GM12878 (cell line): ENCODE results near the gene IDH3G. TPM values are rescaled to one million over a fixed set of nuclear protein-coding genes. Genes with fewer than 3 reads are reported as not detected.

Experiments
- ATAC-seq: fragments of 200-7000 bp; cut with Tn5 transposase; 3 replicates; pipeline ENCODE4 v1.9.1; 2020; ENCODE audit warnings: mild to moderate bottlenecking, moderate library complexity
- BruUV-seq: library from RNA; stranded (reverse); fragments of 400-500 nt; replicated peaks from 2 replicates; lab custom pipeline; 2021; lab: Mats Ljungman, UMichigan
- CTCF ChIA-PET: fragments of 300-600 bp; sonication (Branson Sonifier 250); formaldehyde crosslinking; extraction: SDS; loops from one replicate; lab custom pipeline; 2021; ENCODE audit warnings: inconsistent platforms; lab: Yijun Ruan, JAX
- POLR2A ChIA-PET: fragments of 350-600 bp; formaldehyde crosslinking; extraction: SDS; loops from one replicate; lab custom pipeline; 2021; ENCODE audit warnings: inconsistent platforms; lab: Charles Lee
- RAD21 ChIA-PET: fragments of 300-600 bp; sonication (Branson Sonifier 250); formaldehyde crosslinking; loops from one replicate; lab custom pipeline; 2023; ENCODE audit warnings: antibody characterized with exemption; ENCODE audit not compliant: unreplicated experiment; lab: Charles Lee
- SMC1A ChIA-PET: fragments of 300-600 bp; sonication (Branson Sonifier 250); formaldehyde crosslinking; loops from one replicate; lab custom pipeline; 2023; ENCODE audit not compliant: unreplicated experiment, uncharacterized antibody; lab: Charles Lee
- DNase-seq: peaks from one replicate; pipeline ENCODE4 v3.0.0-alpha.2; 2011; ENCODE audit warnings: low read depth, low spot score
- FAIRE-seq: peaks from 3 replicates; lab custom pipeline; 2011; peaks lifted over from hg19 to GRCh38; lab: Jason Lieb, UNC
- H2AFZ ChIP-seq: 2 replicates; pipeline ENCODE4 v1.6.0; 2011; ENCODE audit warnings: low read depth, low read length, control low read depth; ENCODE audit not compliant: control insufficient read depth
- H3K27ac ChIP-seq: 2 replicates; pipeline ENCODE4 v1.5.1; 2011; ENCODE audit warnings: control low read depth; ENCODE audit not compliant: control insufficient read depth, insufficient read depth
- H3K27me3 ChIP-seq, 2 experiments: replicated peaks in 1 of 2; 2 replicates each; pipeline versions ENCODE4 v1.6.0 to v1.6.1; 2011; ENCODE audit warnings: low read length in 1 of 2; ENCODE audit not compliant: control insufficient read depth in 2 of 2, insufficient read depth in 2 of 2
- H3K36me3 ChIP-seq, 2 experiments: 2 replicates each; pipeline ENCODE4 v1.5.1; 2011; ENCODE audit warnings: low read length in 1 of 2; ENCODE audit not compliant: control insufficient read depth in 2 of 2, insufficient read depth in 2 of 2
- H3K4me1 ChIP-seq: 2 replicates; pipeline ENCODE4 v1.6.1; 2011; ENCODE audit warnings: mild to moderate bottlenecking, low read length, moderate library complexity, mixed read lengths; ENCODE audit not compliant: control insufficient read depth, insufficient read depth
- H3K4me2 ChIP-seq: 2 replicates; pipeline ENCODE4 v1.6.0; 2011; ENCODE audit warnings: control low read depth; ENCODE audit not compliant: control insufficient read depth, insufficient read depth
- H3K4me3 ChIP-seq: fragments of 200-600 bp; sonication (generic); 2 replicates; pipeline ENCODE4 v1.5.1; 2016
- H3K79me2 ChIP-seq: 2 replicates; pipeline ENCODE4 v1.6.0; 2011; ENCODE audit warnings: low read length; ENCODE audit not compliant: control insufficient read depth, insufficient read depth
- H3K9ac ChIP-seq: 2 replicates; pipeline ENCODE4 v1.8.0; 2011; ENCODE audit warnings: low read length, control low read depth, mixed read lengths; ENCODE audit not compliant: control insufficient read depth, insufficient read depth
- H3K9me3 ChIP-seq: replicated peaks from 3 replicates; pipeline ENCODE4 v1.5.1; 2011; ENCODE audit warnings: mild to moderate bottlenecking, low read length; ENCODE audit not compliant: control insufficient read depth, insufficient read depth
- H4K20me1 ChIP-seq: 2 replicates; pipeline ENCODE4 v1.6.0; 2011; ENCODE audit not compliant: control insufficient read depth, insufficient read depth
- BRCA1 ChIP-seq: IDR thresholded peaks from 2 replicates; pipeline ENCODE4 v1.6.1; 2011; ENCODE audit warnings: low read depth, low read length, improper control_type of control experiment
- E2F4 ChIP-seq: IDR thresholded peaks from 2 replicates; pipeline ENCODE4 v1.6.1; 2012; ENCODE audit warnings: low read depth, low read length, improper control_type of control experiment
- EED ChIP-seq: sonication (generic); IDR thresholded peaks from 2 replicates; pipeline ENCODE4 v1.6.1; 2016; ENCODE audit warnings: antibody characterized with exemption, low read depth
- ESRRA ChIP-seq: IDR thresholded peaks from 2 replicates; pipeline ENCODE4 v1.6.1; 2012; ENCODE audit warnings: mild to moderate bottlenecking, low read length, improper control_type of control experiment
- EZH2 ChIP-seq: IDR thresholded peaks from 2 replicates; pipeline ENCODE4 v1.6.1; 2012; ENCODE audit warnings: low read depth, mild to moderate bottlenecking, control low read depth, inconsistent platforms, low read length, borderline replicate concordance; ENCODE audit not compliant: control insufficient read depth
- MEF2A ChIP-seq: IDR thresholded peaks from 2 replicates; pipeline ENCODE4 v1.6.1; 2011; ENCODE audit warnings: low read depth, mild to moderate bottlenecking, low read length, moderate library complexity; ENCODE audit not compliant: insufficient read depth
- MTA2 ChIP-seq: fragments of 450-650 bp; IDR thresholded peaks from 2 replicates; pipeline ENCODE4 v1.6.1; 2016; ENCODE audit warnings: low read depth, mild to moderate bottlenecking, moderate library complexity
- NKRF ChIP-seq: fragments of 450-650 bp; conservative IDR thresholded peaks from 2 replicates; pipeline ENCODE4 v1.6.1; 2017; ENCODE audit warnings: mild to moderate bottlenecking, moderate library complexity
- NR2F1 ChIP-seq: fragments of 450-650 bp; conservative IDR thresholded peaks from 2 replicates; pipeline ENCODE4 v1.6.1; 2017; ENCODE audit warnings: mild to moderate bottlenecking
- POLR2A ChIP-seq: IDR thresholded peaks from 2 replicates; pipeline ENCODE4 v1.6.1; 2011; ENCODE audit warnings: low read depth, mild to moderate bottlenecking, low read length
- SMAD1 ChIP-seq: fragments of 450-650 bp; IDR thresholded peaks from 2 replicates; pipeline ENCODE4 v1.6.1; 2018; ENCODE audit warnings: mild to moderate bottlenecking, low read depth; ENCODE audit not compliant: partially characterized antibody
- SPI1 ChIP-seq: IDR thresholded peaks from 2 replicates; pipeline ENCODE4 v1.6.1; 2011; ENCODE audit warnings: low read depth, mild to moderate bottlenecking, low read length, moderate library complexity, borderline replicate concordance; ENCODE audit not compliant: insufficient read depth
- TAF1 ChIP-seq: IDR thresholded peaks from 2 replicates; pipeline ENCODE4 v1.6.1; 2011; ENCODE audit warnings: mild to moderate bottlenecking, low read depth, low read length, borderline replicate concordance
- ZNF207 ChIP-seq: fragments of 450-650 bp; IDR thresholded peaks from 2 replicates; pipeline ENCODE4 v1.6.1; 2014; ENCODE audit warnings: antibody characterized with exemption, mild to moderate bottlenecking, borderline replicate concordance
- ZNF384 ChIP-seq: IDR thresholded peaks from 2 replicates; pipeline ENCODE4 v1.6.1; 2012; ENCODE audit warnings: low read depth, mild to moderate bottlenecking, low read length, improper control_type of control experiment, borderline replicate concordance
- WGBS: methylation state at CpG from one replicate; pipeline ENCODE4 v1.1.6; 2016; ENCODE audit warnings: low lambda C conversion rate; ENCODE audit not compliant: insufficient replicate concordance, insufficient coverage; ENCODE audit errors: missing lambda C conversion rate; 5-methylcytosine and 5-hydroxymethylcytosine counted together
- in situ Hi-C: fragments of 300-500 bp; cut with MboI; formaldehyde crosslinking; loops from 9 replicates; pipeline ENCODE4 v1.14.3; 2018; ENCODE audit warnings: mixed read lengths
- intact Hi-C: fragments of 100-400 bp; cut with micrococcal nuclease; formaldehyde crosslinking; loops from one replicate; pipeline ENCODE4 v1.14.2; 2022; ENCODE audit not compliant: unreplicated experiment
- polyA plus RNA-seq, 11 experiments: library from polyadenylated mRNA; depleted of rRNA in 4 of 11; unstranded in 6 of 11; stranded (reverse) in 5 of 11; fragments of >200 nt; fragmentation: Nextera tagmentation in 4 of 11; fragmentation: Illumina TruSeq in 1 of 11; extraction: Ambion mirVana in 4 of 11; extraction: Trizol in 1 of 11; gene quantifications; 1 replicate in 1 of 11; 2 replicates in 10 of 11; pipeline versions ENCODE4 v1.2.1 to v1.2.3, GENCODE V29; 2011 to 2016; ENCODE audit warnings: inconsistent platforms in 2 of 11, missing spikeins in 2 of 11, low read depth in 1 of 11
- total RNA-seq, 4 experiments: library from RNA; depleted of rRNA in 3 of 4; stranded (reverse); fragments of >200 nt in 3 of 4; fragmentation: Illumina TruSeq in 1 of 4; extraction: Trizol in 1 of 4; gene quantifications; 2 replicates each; pipeline versions ENCODE4 v1.2.1 to v1.2.3, GENCODE V29; 2013 to 2021
- TF ChIP-seq, protein P1 (sequence below): fragments of 450-650 bp; IDR thresholded peaks from 2 replicates; pipeline ENCODE4 v1.6.1; 2017; ENCODE audit warnings: mild to moderate bottlenecking

Gene IDH3G
- total and polyA plus RNA-seq, 10 of the 15 experiments (the other 5 are each of a cell fraction or from before 2014, with no cell fraction given) = 26.3 to 102 (median 66.6) TPM

- H3K27me3 ChIP-seq = no peaks in the 10 kb centered on the region
- SMC1A ChIA-PET = no interaction called here
- no peaks in the 10 kb centered on the region for H3K4me1 ChIP-seq
- H4K20me1 ChIP-seq = no peaks in the 10 kb centered on the region
- RAD21 ChIA-PET = no interaction called here
- in situ Hi-C loops = no loop called here
- DNase-seq = no peak
- POLR2A ChIA-PET = no interaction called here
- H3K9me3 ChIP-seq = no peaks in the 10 kb centered on the region; the same call in 2 of the 3 replicates
- no peaks in the 10 kb centered on the region for H3K79me2 ChIP-seq
- no peaks in the 10 kb centered on the region for H3K36me3 ChIP-seq
- 82% methylated on average over 37 of the region's 42 CpGs for WGBS
- no peak overlapping the region for H3K4me3 ChIP-seq
- no peak for FAIRE-seq
- no peak for ATAC-seq
- intact Hi-C loops = no loop called here
- CTCF ChIA-PET = no interaction called here
- H2AFZ ChIP-seq = no peak overlapping the region
- H3K27ac ChIP-seq = no peak overlapping the region
- BruUV-seq = no TSS peak
- H3K9ac ChIP-seq = no peak overlapping the region
- H3K4me2 ChIP-seq = no peak overlapping the region
- TF ChIP-seq NKRF (no peak), MTA2 (no peak), EZH2 (no peak), EED (no peak), TAF1 (no peak), ZNF384 (no peak), POLR2A (no peak), MEF2A (no peak), ESRRA (no peak), E2F4 (no peak), SMAD1 (no peak), ZNF207 (no peak), NR2F1 (no peak), SPI1 (no peak), BRCA1 (no peak)
- TF ChIP-seq, protein P1, sequence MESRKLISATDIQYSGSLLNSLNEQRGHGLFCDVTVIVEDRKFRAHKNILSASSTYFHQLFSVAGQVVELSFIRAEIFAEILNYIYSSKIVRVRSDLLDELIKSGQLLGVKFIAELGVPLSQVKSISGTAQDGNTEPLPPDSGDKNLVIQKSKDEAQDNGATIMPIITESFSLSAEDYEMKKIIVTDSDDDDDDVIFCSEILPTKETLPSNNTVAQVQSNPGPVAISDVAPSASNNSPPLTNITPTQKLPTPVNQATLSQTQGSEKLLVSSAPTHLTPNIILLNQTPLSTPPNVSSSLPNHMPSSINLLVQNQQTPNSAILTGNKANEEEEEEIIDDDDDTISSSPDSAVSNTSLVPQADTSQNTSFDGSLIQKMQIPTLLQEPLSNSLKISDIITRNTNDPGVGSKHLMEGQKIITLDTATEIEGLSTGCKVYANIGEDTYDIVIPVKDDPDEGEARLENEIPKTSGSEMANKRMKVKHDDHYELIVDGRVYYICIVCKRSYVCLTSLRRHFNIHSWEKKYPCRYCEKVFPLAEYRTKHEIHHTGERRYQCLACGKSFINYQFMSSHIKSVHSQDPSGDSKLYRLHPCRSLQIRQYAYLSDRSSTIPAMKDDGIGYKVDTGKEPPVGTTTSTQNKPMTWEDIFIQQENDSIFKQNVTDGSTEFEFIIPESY = no peak
These were observed 18.7 kb downstream of the IDH3G start for GRCh38 chrX:153775293-153776119.
